Measurements from ENCODE around the gene CLEC5A.

Gene CLEC5A

GRCh38 chr7:141976524-141977245 is 29.9 kb upstream of the CLEC5A start:
- peak overlapping the region; percentile 58 for H3K4me3 ChIP-seq (ENCODE audit: low read length)
- no peaks in the 10 kb centered on the region for H3K9me2 ChIP-seq (replicated peaks; ENCODE audit: control insufficient read depth, low read length)
- H3K79me2 ChIP-seq (ENCODE audit: control insufficient read depth, low read length) = no peaks in the 10 kb centered on the region
- no peaks in the 10 kb centered on the region for H3K9me3 ChIP-seq (ENCODE audit: control insufficient read depth, insufficient read depth, low read length)
- H3K4me1 ChIP-seq (ENCODE audit: control insufficient read depth, low read length) = peaks cover 6% of the 10 kb centered on the region
- no peaks in the 10 kb centered on the region for H3K36me3 ChIP-seq (ENCODE audit: control insufficient read depth, low read length)
- H3K4me2 ChIP-seq (ENCODE audit: low read length) = peak overlapping the region; percentile 59
- H3K27me3 ChIP-seq (ENCODE audit: control insufficient read depth, low read length) = no peaks in the 10 kb centered on the region
- no peak overlapping the region for H3K27ac ChIP-seq (ENCODE audit: low read depth, low read length)
- H3F3A ChIP-seq (ENCODE audit: control insufficient read depth, insufficient read depth) = no peaks in the 10 kb centered on the region
- peak; percentile 12 for TF ChIP-seq CTCF (IDR thresholded peaks at IDR 0.05; ENCODE audit: low read depth, low read length, poor library complexity, severe bottlenecking)
- no peak for TF ChIP-seq EZH2phosphoT487 (IDR thresholded peaks at IDR 0.05; ENCODE audit: borderline replicate concordance, low read length)
- H4K20me1 ChIP-seq (ENCODE audit: control insufficient read depth, insufficient read depth, low read depth, low read length) = no peaks in the 10 kb centered on the region

GRCh38 chr7:141975806-141976523 is 29.2 kb upstream of the CLEC5A start:
- peak overlapping the region; percentile 58 for H3K4me3 ChIP-seq (ENCODE audit: low read length)
- peak overlapping the region; percentile 59 for H3K4me2 ChIP-seq (ENCODE audit: low read length)
- H3K9me3 ChIP-seq (ENCODE audit: control insufficient read depth, insufficient read depth, low read length) = no peaks in the 10 kb centered on the region
- TF ChIP-seq EZH2phosphoT487 (IDR thresholded peaks at IDR 0.05; ENCODE audit: borderline replicate concordance, low read length) = no peak
- TF ChIP-seq CTCF (IDR thresholded peaks at IDR 0.05; ENCODE audit: low read depth, low read length, poor library complexity, severe bottlenecking) = peak; percentile 100
- peaks cover 6% of the 10 kb centered on the region for H3K4me1 ChIP-seq (ENCODE audit: control insufficient read depth, low read length)
- no peaks in the 10 kb centered on the region for H3K27me3 ChIP-seq (ENCODE audit: control insufficient read depth, low read length)
- no peaks in the 10 kb centered on the region for H3F3A ChIP-seq (ENCODE audit: control insufficient read depth, insufficient read depth)
- no peaks in the 10 kb centered on the region for H3K9me2 ChIP-seq (replicated peaks; ENCODE audit: control insufficient read depth, low read length)
- H3K36me3 ChIP-seq (ENCODE audit: control insufficient read depth, low read length) = no peaks in the 10 kb centered on the region
- H3K79me2 ChIP-seq (ENCODE audit: control insufficient read depth, low read length) = no peaks in the 10 kb centered on the region
- no peaks in the 10 kb centered on the region for H4K20me1 ChIP-seq (ENCODE audit: control insufficient read depth, insufficient read depth, low read depth, low read length)
- H3K27ac ChIP-seq (ENCODE audit: low read depth, low read length) = no peak overlapping the region

GRCh38 chr7:141974831-141975230 is 28.1 kb upstream of the CLEC5A start:
- Histone ChIP-seq H3K9me2 (replicated peaks; ENCODE audit: control insufficient read depth, low read length) (no peaks in the 10 kb centered on the region), H3K27me3 (ENCODE audit: control insufficient read depth, low read length) (no peaks in the 10 kb centered on the region), H4K20me1 (ENCODE audit: control insufficient read depth, insufficient read depth, low read depth, low read length) (no peaks in the 10 kb centered on the region), H3K4me2 (ENCODE audit: low read length) (no peak overlapping the region), H3F3A (ENCODE audit: control insufficient read depth, insufficient read depth) (no peaks in the 10 kb centered on the region), H3K4me3 (ENCODE audit: low read length) (no peak overlapping the region), H3K27ac (ENCODE audit: low read depth, low read length) (no peak overlapping the region), H3K9me3 (ENCODE audit: control insufficient read depth, insufficient read depth, low read length) (no peaks in the 10 kb centered on the region), H3K36me3 (ENCODE audit: control insufficient read depth, low read length) (no peaks in the 10 kb centered on the region), H3K79me2 (ENCODE audit: control insufficient read depth, low read length) (no peaks in the 10 kb centered on the region), H3K4me1 (ENCODE audit: control insufficient read depth, low read length) (peaks cover 6% of the 10 kb centered on the region)
- TF ChIP-seq CTCF (IDR thresholded peaks at IDR 0.05; ENCODE audit: low read depth, low read length, poor library complexity, severe bottlenecking) (peak; percentile 22), EZH2phosphoT487 (IDR thresholded peaks at IDR 0.05; ENCODE audit: borderline replicate concordance, low read length) (no peak)

All from DOHH2 (cell line).